HG03097 (cell line): ENCODE data around the gene PSMB4.
"Not testable (repeated sequence)": the region's sequence is repeated elsewhere in the genome, so short reads cannot be mapped to it uniquely, and the experiment has no call there.

Experiments used
- ATAC-seq: cut with Tn5 transposase; IDR thresholded peaks from one replicate; pipeline ENCODE4 v1.9.1; 2021; ENCODE audit not compliant: unreplicated experiment, low FRiP score

The PSMB4 gene

DNA sequence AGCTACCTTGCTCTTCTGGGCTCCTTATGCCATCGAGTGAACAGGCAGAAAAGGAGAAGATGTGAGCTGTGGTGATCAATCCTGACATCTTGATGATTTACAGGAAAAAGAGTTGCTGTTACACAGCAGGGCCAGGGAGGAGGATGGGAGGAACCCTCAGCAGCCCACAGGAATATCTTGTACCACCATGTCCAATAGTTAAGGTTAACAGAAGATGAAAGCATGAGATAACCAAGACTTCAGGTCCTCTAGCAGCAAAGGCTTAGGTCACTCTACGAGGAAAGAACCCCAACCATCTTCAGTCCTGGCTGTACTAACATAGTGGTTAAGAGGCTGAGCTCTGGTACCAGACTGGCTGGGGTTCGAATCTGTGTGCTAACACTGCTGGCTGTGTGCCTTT is 14.8 kb upstream of the PSMB4 start:
- ATAC-seq: no peak

DNA sequence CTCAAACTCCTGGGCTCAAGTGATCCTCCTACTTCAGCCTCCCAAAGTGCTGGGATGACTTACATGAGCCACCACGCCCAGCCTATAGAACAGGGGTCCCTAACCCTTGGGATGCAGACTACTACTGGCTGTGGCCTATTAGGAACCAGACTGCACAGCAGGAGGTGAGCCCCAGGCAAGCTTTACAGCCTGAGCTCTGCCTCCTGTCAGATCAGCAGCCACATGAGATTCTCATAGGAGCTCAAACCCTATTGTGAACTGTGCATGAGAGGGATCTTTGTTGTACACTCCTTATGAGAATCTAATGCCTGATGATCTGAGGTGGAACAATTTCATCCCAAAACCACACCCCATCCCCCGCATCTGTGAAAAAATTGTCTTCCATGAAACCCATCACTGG is 13.4 kb upstream of the PSMB4 start:
- no peak for ATAC-seq

DNA sequence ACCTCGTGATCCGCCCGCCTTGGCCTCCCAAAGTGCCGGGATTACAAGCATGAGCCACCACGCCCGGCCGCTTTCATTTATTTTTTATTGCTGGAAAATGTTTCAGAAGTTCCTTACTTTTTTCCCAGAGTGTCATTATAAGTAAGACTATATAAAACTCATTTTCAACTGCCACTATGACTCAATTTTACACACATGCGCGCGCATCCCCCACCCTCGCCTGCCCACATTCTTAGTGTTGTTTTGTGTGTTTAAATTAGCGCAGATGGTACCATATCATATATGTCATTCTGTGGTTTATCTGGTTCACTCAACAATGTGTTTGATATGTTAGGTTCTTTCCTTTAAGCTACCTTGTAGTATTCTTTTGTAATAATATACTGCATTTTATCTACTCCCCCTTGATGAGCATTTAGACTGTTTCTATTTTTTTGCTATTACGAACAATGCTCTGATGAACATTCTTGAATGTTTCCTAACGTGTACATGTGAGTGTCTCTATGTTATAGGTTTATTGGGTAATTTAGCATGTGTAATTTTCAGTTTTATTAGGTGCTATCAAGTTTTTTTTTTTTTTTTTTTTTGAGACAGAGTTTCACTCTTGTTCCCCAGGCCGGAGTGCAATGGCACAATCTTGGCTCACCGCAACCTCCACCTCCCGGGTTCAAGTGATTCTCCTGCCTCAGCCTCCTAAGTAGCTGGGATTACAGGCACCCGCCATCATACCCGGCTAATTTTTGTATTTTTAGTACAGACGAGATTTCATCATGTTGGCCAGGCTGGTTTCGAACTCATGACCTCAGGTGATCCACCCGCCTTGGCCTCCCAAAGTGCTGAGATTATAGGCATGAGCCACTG is 8.9 kb upstream of the PSMB4 start:
- ATAC-seq: not testable (repeated sequence)

DNA sequence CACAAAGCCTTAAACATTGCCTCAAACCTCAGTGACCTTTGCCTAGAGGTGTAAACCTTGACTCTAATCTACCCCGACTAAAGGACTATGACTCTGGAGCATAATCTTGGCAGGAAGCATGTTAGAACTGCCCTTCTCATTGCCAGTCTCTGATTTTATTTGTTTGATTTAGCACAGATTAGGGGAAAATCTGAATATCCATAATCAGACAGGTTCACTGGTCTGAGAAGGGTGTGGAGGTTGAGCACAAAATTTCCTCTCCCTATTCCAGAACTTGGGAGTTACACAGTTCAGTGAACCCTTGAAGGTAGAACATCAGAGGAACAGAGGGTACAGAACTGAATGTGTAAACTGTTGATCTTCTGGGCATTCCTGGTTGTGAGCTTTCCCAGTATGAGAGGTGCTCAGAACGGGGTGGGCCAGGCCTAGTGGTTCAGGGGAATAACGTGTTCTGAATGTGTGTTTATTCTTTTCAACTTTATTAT is 8.3 kb upstream of the PSMB4 start:
- no peak for ATAC-seq

DNA sequence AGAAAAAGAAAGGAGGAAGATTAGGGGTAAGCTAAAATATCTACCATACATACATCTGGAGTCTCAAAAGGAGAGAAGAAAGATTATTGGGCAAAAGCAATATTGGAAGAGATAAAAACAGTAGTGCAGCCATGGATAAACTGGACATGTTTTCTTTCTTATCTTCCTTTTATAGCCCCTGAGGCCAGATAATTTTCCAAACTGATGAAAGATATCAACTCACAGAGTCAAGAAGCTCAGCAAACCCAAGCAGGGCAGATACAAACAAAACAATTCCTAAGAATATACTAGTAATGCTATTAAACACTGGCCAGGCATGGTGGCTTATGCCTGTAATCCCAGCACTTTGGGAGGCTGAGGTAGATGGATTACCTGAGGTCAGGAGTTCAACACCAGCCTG is 5.8 kb upstream of the PSMB4 start:
- no peak for ATAC-seq

DNA sequence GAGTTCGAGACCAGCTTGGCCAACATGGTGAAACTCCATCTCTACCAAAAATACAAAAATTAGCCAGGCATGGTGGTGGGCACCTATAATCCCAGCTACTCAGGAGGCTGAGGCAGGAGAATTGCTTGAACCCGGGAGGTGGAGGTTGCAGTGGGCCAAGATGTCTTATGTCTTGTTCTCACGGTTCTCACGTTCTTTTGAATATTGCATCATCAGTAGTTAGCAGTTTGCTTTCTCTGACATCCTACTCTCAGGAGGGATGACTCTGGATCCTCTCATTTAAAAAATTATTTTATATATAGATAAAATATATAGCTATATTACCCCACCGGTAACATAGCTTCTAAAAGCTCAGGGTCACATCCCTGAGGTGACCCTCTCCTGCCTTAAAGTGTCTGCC is 3.1 kb upstream of the PSMB4 start:
- not testable (repeated sequence) for ATAC-seq

DNA sequence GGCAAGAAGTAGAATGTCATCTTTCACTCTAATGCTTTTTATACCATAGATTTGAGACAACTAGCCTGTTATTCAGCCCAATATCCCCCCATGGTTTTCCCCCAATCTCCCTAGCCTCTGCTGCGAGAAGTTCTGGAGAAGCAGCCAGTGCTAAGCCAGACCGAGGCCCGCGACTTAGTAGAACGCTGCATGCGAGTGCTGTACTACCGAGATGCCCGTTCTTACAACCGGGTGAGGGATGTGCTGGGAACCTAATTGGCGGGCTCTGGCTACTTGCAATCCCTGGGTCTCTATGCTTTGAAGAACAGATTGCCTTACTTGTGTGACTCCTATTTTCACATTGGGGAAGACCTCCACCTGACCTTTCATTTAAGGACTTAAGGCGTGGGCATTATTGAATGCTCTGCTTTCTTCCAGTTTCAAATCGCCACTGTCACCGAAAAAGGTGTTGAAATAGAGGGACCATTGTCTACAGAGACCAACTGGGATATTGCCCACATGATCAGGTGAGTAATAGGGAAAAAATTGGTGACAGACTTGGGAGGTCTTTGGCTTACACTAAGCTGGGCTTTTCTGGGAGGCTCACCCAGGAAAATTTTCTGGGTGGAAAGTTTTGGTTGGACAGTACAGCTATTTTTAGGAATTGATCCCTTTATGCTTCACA is 1.9 kb downstream of the PSMB4 start:
- ATAC-seq: no peak

DNA sequence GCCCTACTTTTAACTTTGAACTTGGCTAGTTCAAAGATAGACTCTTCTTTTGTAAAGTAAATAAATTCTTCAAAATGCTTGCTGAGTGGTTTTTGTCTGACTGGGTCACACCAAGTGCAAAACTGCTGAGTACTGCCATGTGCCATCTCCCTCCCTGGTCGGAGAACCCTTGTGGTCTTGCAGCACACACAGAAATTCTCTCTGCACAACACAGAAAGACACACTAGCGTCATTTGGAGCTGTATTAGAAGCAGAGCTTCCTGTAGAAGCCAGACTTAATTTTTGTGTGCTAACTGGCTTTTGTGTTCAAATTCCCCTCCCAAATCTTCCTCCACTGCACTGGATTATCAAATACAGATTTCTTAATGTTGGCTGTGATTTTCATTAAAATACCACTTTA is 2.5 kb downstream of the PSMB4 start:
- ATAC-seq: no peak

DNA sequence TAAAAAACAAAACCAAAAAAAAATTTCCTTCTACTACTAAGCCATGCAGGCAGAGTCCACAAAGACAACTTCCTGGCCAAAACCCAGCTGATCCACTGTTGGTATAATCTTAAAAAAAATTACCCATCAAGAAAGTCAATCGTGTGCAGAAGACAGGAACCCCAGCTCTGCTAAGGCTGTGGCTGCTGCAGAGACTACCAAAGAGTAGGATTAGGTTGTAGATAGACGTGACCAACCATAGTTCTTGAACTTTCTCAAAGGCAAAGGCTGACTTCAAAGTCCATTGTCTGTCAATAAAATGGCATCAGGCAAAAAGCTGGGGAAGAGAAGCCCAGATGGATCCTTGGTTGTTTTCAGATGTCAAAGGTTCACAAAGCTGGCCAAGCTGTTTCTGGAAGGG is 3.4 kb downstream of the PSMB4 start:
- ATAC-seq: no peak

DNA sequence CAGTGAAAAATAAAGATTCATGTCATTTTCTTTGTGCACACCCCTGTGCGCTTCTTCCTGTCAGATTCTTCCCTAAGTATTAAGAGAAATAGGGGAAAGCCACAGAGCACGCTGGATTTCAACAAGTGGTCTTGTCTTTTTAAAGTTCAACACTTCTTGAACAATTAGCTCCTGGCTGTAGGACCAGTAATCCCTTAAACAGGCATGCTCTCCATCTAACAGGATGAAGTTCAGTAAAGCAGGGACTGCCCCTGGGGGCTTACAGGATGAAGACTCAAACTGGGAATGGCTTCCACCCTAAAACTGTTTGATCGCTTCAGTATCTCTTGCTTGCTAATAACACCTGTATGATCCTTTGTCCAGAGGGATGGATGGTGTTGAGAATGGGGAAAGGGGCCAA is 4.2 kb downstream of the PSMB4 start:
- ATAC-seq: no peak

DNA sequence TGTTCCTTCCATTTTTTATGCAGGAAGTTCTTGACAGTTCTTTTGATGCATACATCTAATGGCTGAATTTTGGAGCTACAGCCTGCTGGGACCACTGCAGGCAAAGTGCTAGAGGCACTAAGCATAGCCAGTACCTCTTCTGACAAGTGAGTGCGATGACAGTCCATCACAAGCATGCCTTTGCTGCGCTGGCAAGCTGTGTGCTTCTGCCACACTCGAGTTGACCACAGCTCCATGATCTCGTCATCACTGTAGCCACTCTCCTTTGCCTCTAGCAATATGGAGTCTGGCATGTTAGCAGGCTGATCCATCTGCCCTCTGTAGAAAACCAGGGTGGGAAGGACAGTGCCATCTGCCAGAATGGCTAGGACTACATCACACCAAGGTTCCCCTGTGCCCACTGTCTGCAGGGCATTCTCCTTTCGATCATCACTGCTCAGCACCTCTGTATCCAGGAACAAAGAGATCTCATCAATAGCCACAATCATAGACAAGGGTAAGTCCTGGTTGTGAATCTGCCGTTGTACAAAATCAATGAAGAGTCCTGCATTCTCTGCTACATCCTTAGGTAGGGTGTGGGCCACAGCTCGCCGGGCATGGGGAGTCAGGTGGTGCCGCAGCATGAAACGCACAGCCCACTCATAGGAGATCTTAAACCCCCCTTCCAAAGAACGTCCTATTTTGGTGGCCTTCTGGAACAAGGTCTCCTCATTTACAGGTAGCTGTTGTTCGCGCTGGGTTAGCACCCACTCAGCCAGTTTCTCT is 6.0 kb downstream of the PSMB4 start:
- ATAC-seq: no peak

DNA sequence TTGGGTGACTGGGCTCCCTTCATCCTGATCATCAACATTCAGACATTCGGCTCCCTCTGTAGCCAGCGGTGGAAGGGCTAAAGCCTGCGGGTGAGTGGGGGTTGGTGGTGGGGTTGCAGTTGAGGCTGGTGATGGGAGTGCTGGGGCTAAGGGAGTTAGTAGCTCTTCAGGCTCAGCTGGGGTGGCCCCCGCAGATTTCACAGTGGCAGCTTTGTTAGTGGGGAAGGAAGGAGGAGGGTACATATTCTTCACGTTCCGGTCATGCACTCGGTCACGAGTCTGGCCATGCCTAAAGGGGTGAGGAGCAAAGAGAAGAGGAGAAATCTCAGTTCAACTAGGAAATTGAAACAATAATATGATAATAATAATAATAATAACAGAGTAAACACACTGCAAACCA is 6.8 kb downstream of the PSMB4 start:
- no peak for ATAC-seq

DNA sequence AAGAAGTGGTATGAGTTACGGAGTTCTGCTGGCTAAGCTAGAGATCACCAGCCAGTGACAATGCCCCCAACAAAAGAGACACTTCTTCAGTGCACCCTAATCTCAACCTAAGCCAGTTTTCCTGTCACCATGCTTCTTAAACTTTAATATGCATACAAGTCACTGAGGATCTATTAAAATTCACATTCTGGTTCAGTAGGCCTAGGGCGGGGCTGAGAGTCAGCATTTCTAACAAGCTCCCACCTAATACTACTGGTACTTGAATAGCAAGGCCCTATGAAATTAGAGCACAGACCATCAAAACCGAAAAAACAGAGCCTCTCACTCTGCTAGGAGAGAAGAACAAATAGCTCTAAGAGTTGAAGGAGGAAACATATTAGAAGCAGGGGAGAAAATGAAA is 7.9 kb downstream of the PSMB4 start:
- ATAC-seq: no peak

DNA sequence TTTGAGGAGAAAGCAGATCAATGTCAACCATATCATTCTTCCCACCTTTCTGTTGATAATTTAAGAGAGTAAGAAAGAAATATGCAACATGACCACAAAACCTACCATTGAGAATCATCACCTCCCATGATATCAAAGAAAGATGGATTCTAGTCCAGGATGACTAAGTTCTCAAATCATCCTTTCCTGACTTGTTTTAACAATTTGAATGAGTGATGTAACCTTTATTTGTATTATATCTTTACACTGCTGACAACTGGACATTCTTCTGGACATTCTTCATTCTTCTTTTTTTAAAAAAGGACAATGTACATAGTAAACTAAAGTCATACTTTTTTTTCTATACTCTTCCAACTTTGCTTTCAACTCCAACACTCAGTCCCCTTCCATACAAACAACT is 9.5 kb downstream of the PSMB4 start:
- ATAC-seq: no peak

DNA sequence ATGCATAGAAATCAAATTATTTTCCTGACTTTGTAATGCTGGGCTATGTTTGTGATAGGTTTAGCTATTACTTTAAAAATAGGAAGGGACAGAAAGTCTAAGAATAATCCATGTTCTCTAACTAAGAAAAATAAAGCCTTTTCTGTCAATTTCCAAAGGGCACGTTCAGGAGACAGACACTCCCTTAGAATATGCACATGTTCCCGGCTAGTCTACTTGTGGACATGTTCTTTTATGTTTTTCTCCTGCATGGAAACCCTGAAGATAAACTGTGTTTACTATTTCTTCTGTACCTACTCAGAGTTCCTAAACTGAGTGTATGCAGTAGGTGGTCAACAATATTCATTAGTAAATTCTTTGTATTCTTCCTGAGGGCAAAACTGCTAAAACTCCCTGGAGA is 12.5 kb downstream of the PSMB4 start:
- ATAC-seq: no peak

DNA sequence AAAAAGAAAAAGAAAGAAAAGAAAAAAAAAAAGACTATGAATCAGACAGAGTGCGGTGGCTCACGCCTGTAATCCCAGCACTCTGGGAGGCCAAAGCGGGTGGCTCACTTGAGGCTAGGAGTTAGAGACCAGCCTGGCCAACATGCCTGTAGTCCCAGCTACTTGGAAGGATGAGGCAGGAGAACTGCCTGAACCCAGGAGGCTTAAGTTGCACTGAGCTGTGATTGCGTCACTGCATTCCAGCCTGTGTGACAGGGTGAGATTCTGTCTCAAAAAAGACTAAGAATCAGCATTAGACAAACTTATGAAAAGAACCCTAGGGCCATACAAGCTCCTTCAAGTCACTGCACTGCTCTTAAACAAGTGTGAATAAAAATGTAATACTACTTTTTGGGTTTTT is 16.9 kb downstream of the PSMB4 start:
- no peak for ATAC-seq

DNA sequence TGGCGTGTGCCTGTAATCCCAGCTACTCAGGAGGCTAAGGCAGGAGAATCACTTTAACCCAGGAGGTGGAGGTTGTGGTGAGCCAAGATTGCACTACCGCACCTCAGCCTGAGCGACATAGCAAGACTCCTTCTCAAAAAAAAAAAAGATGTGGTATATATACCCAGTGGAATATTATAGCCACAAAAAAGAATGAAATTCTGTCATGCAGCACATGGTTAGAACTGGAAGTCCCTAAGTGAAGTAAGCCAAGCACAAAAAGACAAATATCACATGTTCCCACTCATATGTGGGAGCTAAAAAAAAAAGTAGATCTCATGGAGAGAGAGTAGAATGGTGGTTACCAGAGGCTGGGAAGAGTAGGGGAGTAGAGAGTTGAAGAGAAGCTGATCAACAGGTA is 18.7 kb downstream of the PSMB4 start:
- ATAC-seq: no peak

DNA sequence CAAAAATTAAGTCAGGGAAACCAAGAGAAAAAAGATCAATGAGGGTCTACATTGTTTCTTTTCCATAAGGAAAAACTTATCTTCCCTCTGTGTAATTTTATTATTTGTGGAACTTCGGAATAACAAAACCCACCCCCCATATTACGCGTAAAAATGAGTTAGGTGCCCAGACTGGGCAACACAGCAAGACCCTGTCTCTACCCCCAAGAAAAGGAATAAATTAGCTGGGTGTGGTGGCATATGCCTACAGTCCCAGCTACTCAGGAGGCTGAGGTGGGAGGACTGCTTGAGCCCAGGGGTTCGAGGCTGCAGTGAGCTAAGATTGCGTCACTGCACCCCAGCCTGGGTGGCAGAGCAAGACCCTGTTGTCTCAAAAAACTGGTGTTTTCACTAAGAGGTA is 20.4 kb downstream of the PSMB4 start:
- no peak for ATAC-seq

DNA sequence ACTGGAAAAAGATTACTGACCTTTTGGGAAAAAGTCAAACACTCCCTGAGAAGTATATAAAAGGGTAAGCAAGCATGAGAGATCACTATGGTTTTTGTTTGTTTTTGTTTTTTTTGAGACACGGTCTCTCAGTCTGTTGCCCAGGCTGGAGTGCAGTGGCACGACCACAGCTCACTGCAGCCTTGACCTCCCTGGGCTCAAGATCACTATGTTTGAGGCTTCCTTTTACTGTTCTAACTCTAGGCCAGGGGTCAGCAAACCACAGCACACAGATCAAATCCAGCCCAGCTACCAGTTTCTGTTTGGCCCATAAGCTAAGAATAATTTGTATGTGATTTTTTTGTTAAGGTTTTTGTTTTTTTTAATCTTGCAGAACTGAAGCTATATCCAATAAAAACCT is 25.7 kb downstream of the PSMB4 start:
- no peak for ATAC-seq

DNA sequence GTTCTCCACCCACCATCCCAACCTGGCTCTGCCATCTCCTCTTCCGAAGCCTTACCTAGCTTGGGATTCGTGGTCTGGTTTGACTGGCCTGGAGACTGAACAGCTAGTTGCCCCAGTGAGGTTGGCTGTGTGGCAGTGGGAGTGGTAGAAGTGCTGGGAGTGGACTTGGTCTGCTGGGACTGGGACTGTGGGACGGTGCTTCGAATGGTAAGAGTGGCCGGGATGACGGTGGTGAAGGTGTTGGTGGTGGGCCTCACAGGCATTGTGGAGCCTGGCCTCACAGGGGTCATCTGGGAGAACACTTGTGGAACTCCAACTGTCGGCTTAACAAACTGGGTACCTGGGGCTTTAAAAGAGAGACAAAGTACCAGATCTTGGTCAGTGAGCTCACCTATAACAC is 28.7 kb downstream of the PSMB4 start:
- ATAC-seq: no peak

DNA sequence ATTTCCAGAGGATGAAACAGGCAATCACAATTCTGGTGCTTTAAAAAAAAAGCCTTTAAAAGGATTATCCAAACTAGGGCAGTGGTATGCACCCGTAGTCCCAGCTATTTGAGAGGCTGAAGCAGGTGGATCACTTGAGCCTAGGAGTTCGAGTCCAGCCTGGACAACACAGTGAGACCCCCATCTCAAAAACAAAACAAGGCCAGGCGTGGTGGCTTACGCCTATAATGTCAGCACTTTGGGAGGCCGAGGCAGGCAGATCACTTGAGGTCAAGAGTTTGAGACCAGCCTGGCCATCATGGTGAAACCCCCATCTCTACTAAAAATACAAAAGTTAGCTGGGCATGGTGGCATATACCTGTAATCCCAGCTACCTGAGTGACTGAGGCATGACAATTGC is 34.5 kb downstream of the PSMB4 start:
- not testable (repeated sequence) for ATAC-seq
